ENCODE data around the gene PDE3A. TPM values are rescaled to one million over a fixed set of nuclear protein-coding genes. Genes with fewer than 3 reads are reported as not detected.

PDE3A gene
- total and polyA plus RNA-seq, 10 of the 15 experiments (the other 5 are each of a cell fraction or from before 2014, with no cell fraction given) = 0.01 to 2.6 (median 1.5) TPM

DNA sequence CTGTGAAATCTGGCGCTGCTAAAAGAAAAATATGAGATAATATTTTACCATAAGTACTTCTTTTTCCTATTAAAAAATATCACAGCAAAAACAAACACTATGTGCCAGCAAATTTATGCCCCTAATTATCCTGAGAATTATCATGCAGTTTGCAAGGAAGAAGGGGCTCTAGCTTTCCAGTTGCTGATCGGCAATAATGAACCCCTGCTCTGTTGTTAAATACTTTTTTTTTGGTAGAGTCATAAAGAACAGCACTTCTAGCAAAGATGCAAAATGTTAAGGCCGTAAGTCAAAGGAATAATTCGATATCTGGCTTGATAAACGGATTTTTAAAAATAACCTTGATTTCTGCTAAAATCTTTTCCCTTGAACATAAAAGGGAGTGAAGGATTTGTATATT, 108.9 kb downstream of the PDE3A start (continued):
- TF ChIP-seq, protein P1, sequence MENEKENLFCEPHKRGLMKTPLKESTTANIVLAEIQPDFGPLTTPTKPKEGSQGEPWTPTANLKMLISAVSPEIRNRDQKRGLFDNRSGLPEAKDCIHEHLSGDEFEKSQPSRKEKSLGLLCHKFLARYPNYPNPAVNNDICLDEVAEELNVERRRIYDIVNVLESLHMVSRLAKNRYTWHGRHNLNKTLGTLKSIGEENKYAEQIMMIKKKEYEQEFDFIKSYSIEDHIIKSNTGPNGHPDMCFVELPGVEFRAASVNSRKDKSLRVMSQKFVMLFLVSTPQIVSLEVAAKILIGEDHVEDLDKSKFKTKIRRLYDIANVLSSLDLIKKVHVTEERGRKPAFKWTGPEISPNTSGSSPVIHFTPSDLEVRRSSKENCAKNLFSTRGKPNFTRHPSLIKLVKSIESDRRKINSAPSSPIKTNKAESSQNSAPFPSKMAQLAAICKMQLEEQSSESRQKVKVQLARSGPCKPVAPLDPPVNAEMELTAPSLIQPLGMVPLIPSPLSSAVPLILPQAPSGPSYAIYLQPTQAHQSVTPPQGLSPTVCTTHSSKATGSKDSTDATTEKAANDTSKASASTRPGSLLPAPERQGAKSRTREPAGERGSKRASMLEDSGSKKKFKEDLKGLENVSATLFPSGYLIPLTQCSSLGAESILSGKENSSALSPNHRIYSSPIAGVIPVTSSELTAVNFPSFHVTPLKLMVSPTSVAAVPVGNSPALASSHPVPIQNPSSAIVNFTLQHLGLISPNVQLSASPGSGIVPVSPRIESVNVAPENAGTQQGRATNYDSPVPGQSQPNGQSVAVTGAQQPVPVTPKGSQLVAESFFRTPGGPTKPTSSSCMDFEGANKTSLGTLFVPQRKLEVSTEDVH (IDR thresholded peaks at IDR 0.05; ENCODE audit: low read depth, partially characterized antibody) = no peak

DNA sequence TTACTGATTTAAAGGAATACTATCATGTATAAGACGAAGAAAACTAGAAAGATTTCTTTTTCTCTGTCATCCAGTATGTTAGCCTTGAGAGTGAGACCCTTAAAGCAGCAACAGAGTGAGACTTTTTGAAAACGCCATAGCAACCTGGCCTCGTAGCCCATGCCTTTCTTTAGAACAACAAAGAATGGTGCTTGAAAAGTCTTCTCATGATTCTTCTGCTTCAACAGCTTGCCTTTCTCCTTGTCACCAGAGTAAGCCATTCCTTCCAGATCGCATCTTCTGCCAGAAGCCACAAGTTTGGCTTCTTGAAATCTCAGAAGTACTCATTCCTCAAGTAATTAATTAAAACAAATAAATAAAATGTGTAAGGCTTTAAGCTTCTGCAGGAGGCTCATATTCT, 109.3 kb downstream of the PDE3A start:
- Histone ChIP-seq H3K4me3 (no peak overlapping the region), H3K4me2 (ENCODE audit: control insufficient read depth, insufficient read depth) (no peak overlapping the region), H3K27ac (ENCODE audit: control insufficient read depth, insufficient read depth) (no peak overlapping the region), H2AFZ (ENCODE audit: control insufficient read depth, low read depth, low read length) (no peak overlapping the region), H4K20me1 (ENCODE audit: control insufficient read depth, insufficient read depth) (no peaks in the 10 kb centered on the region), H3K27me3 (replicated peaks in 1 of 2; ENCODE audit: control insufficient read depth in 2 of 2, insufficient read depth in 2 of 2, low read length in 1 of 2) (no peaks in the 10 kb centered on the region; a peak in 1 of 4 replicates), H3K79me2 (ENCODE audit: control insufficient read depth, insufficient read depth, low read length) (no peaks in the 10 kb centered on the region), H3K9me3 (replicated peaks; ENCODE audit: control insufficient read depth, insufficient read depth, low read length) (no peaks in the 10 kb centered on the region), H3K36me3 (ENCODE audit: control insufficient read depth in 2 of 2, insufficient read depth in 2 of 2, low read length in 1 of 2) (no peaks in the 10 kb centered on the region), H3K9ac (ENCODE audit: control insufficient read depth, insufficient read depth, low read length) (no peak overlapping the region), H3K4me1 (ENCODE audit: control insufficient read depth, insufficient read depth, low read length) (no peaks in the 10 kb centered on the region)
- ATAC-seq (no peak), DNase-seq (ENCODE audit: low read depth, low spot score) (no peak), FAIRE-seq (no peak)
- ChIA-PET SMC1A (ENCODE audit: uncharacterized antibody, unreplicated experiment) (no interaction called here), RAD21 (ENCODE audit: unreplicated experiment) (no interaction called here), POLR2A (no interaction called here), CTCF (interaction anchor here (0.7 kb wide), 1 partner anchor 692 kb away, joined by 4 read pairs; no protein-coding TSS in a partner anchor)
- WGBS (ENCODE audit: insufficient coverage, insufficient replicate concordance, low lambda C conversion rate, missing lambda C conversion rate) = 25% methylated on average over 4 of the region's 4 CpGs
- intact Hi-C loops (cut with micrococcal nuclease; ENCODE audit: unreplicated experiment) (no loop called here), in situ Hi-C loops (cut with MboI) (no loop called here)
- BruUV-seq (replicated peaks) = no TSS peak
- no peak for TF ChIP-seq TBL1XR1 (IDR thresholded peaks at IDR 0.05; ENCODE audit: low read depth, low read length)
- no peak for TF ChIP-seq IKZF1 (conservative IDR thresholded peaks at IDR 0.05)
- no peak for TF ChIP-seq FOXK2 (IDR thresholded peaks at IDR 0.05)
- no peak for TF ChIP-seq CHD2 (IDR thresholded peaks at IDR 0.05; ENCODE audit: borderline replicate concordance, low read depth, low read length)
- TF ChIP-seq, protein P2, sequence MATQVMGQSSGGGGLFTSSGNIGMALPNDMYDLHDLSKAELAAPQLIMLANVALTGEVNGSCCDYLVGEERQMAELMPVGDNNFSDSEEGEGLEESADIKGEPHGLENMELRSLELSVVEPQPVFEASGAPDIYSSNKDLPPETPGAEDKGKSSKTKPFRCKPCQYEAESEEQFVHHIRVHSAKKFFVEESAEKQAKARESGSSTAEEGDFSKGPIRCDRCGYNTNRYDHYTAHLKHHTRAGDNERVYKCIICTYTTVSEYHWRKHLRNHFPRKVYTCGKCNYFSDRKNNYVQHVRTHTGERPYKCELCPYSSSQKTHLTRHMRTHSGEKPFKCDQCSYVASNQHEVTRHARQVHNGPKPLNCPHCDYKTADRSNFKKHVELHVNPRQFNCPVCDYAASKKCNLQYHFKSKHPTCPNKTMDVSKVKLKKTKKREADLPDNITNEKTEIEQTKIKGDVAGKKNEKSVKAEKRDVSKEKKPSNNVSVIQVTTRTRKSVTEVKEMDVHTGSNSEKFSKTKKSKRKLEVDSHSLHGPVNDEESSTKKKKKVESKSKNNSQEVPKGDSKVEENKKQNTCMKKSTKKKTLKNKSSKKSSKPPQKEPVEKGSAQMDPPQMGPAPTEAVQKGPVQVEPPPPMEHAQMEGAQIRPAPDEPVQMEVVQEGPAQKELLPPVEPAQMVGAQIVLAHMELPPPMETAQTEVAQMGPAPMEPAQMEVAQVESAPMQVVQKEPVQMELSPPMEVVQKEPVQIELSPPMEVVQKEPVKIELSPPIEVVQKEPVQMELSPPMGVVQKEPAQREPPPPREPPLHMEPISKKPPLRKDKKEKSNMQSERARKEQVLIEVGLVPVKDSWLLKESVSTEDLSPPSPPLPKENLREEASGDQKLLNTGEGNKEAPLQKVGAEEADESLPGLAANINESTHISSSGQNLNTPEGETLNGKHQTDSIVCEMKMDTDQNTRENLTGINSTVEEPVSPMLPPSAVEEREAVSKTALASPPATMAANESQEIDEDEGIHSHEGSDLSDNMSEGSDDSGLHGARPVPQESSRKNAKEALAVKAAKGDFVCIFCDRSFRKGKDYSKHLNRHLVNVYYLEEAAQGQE (IDR thresholded peaks at IDR 0.05; ENCODE audit: low read depth, low read length) = no peak
- TF ChIP-seq, protein P3, sequence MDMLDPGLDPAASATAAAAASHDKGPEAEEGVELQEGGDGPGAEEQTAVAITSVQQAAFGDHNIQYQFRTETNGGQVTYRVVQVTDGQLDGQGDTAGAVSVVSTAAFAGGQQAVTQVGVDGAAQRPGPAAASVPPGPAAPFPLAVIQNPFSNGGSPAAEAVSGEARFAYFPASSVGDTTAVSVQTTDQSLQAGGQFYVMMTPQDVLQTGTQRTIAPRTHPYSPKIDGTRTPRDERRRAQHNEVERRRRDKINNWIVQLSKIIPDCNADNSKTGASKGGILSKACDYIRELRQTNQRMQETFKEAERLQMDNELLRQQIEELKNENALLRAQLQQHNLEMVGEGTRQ (IDR thresholded peaks at IDR 0.05; ENCODE audit: borderline replicate concordance, low read depth, low read length) = no peak
- TF ChIP-seq YBX1 (IDR thresholded peaks at IDR 0.05) = no peak
- no peak for TF ChIP-seq SREBF2 (IDR thresholded peaks at IDR 0.05; ENCODE audit: low read length)
- no peak for TF ChIP-seq KLF5 (IDR thresholded peaks at IDR 0.05; ENCODE audit: partially characterized antibody)
- TF ChIP-seq TARDBP (IDR thresholded peaks at IDR 0.05; ENCODE audit: borderline replicate concordance) = no peak
- TF ChIP-seq RFX5 (IDR thresholded peaks at IDR 0.05; ENCODE audit: low read depth, low read length) = no peak
- TF ChIP-seq BCL11A (IDR thresholded peaks at IDR 0.05; ENCODE audit: low read depth, low read length) = no peak
- no peak for TF ChIP-seq PAX8 (IDR thresholded peaks at IDR 0.05)
- TF ChIP-seq KAT2A (conservative IDR thresholded peaks at IDR 0.05; ENCODE audit: control insufficient read depth, low read depth, low read length) = no peak
